OCI-LY7 (cell line): ENCODE results near the gene C1orf174. TPM values are rescaled to one million over a fixed set of nuclear protein-coding genes. Genes with fewer than 3 reads are reported as not detected.
A peak's percentile ranks its signal among the peaks of the same experiment; 100 is the strongest.

Source experiments
- BruUV-seq: library from RNA; stranded (reverse); fragments of 400-500 nt; replicated peaks from 2 replicates; lab custom pipeline; 2021; lab: Mats Ljungman, UMichigan
- CTCF ChIA-PET: fragments of 300-600 bp; sonication (Branson Sonifier 250); formaldehyde crosslinking; loops from one replicate; lab custom pipeline; 2022; ENCODE audit warnings: antibody characterized with exemption; ENCODE audit not compliant: unreplicated experiment; lab: Charles Lee
- POLR2A ChIA-PET: fragments of 300-600 bp; sonication (Branson Sonifier 250); formaldehyde crosslinking; loops from one replicate; lab custom pipeline; 2022; ENCODE audit warnings: antibody characterized with exemption; lab: Charles Lee
- DNase-seq: peaks from one replicate; pipeline ENCODE4 v3.0.0-alpha.2; 2015; ENCODE audit warnings: low spot score
- H2AFZ ChIP-seq: fragments of 200-600 bp; sonication (generic), shearing (Covaris generic); 2 replicates; pipeline ENCODE4 v1.6.1; 2014; ENCODE audit warnings: mild to moderate bottlenecking, antibody characterized with exemption, low read length, moderate library complexity
- H3K27ac ChIP-seq: fragments of 200-600 bp; sonication (generic); 2 replicates; pipeline ENCODE4 v1.5.1; 2014; ENCODE audit warnings: mixed run types, low read depth, mild to moderate bottlenecking, moderate library complexity, low read length, inconsistent platforms; ENCODE audit not compliant: poor library complexity, severe bottlenecking
- H3K36me3 ChIP-seq: fragments of 200-600 bp; sonication (generic); 2 replicates; pipeline ENCODE4 v1.6.1; 2014; ENCODE audit warnings: mild to moderate bottlenecking, antibody characterized with exemption, low read length, moderate library complexity, mixed read lengths; ENCODE audit not compliant: insufficient read depth
- H3K4me1 ChIP-seq: fragments of 200-600 bp; sonication (generic); 2 replicates; pipeline ENCODE4 v1.5.1; 2014; ENCODE audit warnings: mild to moderate bottlenecking, low read length; ENCODE audit not compliant: insufficient read depth, poor library complexity, severe bottlenecking
- H3K4me2 ChIP-seq: fragments of 200-600 bp; sonication (generic); 2 replicates; pipeline ENCODE4 v1.6.1; 2014; ENCODE audit warnings: mild to moderate bottlenecking, low read length
- H3K4me3 ChIP-seq: fragments of 200-600 bp; sonication (generic); 2 replicates; pipeline ENCODE4 v1.5.1; 2014; ENCODE audit warnings: mild to moderate bottlenecking, low read depth, low read length; ENCODE audit not compliant: poor library complexity, severe bottlenecking
- H3K79me2 ChIP-seq: fragments of 200-600 bp; sonication (generic); 2 replicates; pipeline ENCODE4 v1.6.1; 2016; ENCODE audit warnings: low read depth, mild to moderate bottlenecking, low read length, moderate library complexity, mixed read lengths; ENCODE audit not compliant: insufficient read depth
- H3K9me2 ChIP-seq: fragments of 200-600 bp; sonication (generic); 2 replicates; pipeline ENCODE4 v1.6.1; 2016; ENCODE audit warnings: mild to moderate bottlenecking, low read length, mixed read lengths; ENCODE audit not compliant: insufficient read depth
- H3K9me3 ChIP-seq: fragments of 200-600 bp; sonication (generic); 2 replicates; pipeline ENCODE4 v1.6.1; 2014; ENCODE audit warnings: mild to moderate bottlenecking, mixed run types, low read length, mixed read lengths
- H4K20me1 ChIP-seq: fragments of 200-600 bp; sonication (generic); 2 replicates; pipeline ENCODE4 v1.6.1; 2014; ENCODE audit warnings: mild to moderate bottlenecking, antibody characterized with exemption, low read length, moderate library complexity, mixed read lengths; ENCODE audit not compliant: insufficient read depth
- CTCF ChIP-seq: fragments of 200-600 bp; sonication (generic); conservative IDR thresholded peaks from 2 replicates; pipeline ENCODE4 v1.5.1; 2014; ENCODE audit warnings: mild to moderate bottlenecking, antibody characterized with exemption, low read length, moderate library complexity, mixed read lengths
- EZH2phosphoT487 ChIP-seq: fragments of 200-600 bp; sonication (generic); IDR thresholded peaks from 2 replicates; pipeline ENCODE4 v1.6.1; 2018; ENCODE audit warnings: low read depth, borderline replicate concordance, mild to moderate bottlenecking, mixed run types, antibody characterized with exemption, low read length, moderate library complexity, mixed read lengths
- intact Hi-C: fragments of 100-400 bp; cut with micrococcal nuclease; formaldehyde crosslinking; loops from one replicate; pipeline ENCODE4 v1.10.0; 2022; ENCODE audit not compliant: unreplicated experiment
- total RNA-seq, 2 experiments: library from RNA; depleted of rRNA in 1 of 2; stranded (reverse); fragments of >200 nt in 1 of 2; shearing (Covaris generic) in 1 of 2; gene quantifications; 2 replicates each; pipeline ENCODE4 v1.2.3, GENCODE V29; 2014 to 2022

C1orf174 gene
- total RNA-seq, 2 experiments from 2014 or later: 39.0 to 59.5 TPM

- no peaks in the 10 kb centered on the region for H3K9me2 ChIP-seq
- POLR2A ChIA-PET: interaction anchor here (0.6 to 1.7 kb wide), 3 partner anchors 44 to 969 kb away, joined by 3 to 6 read pairs (median 3); no protein-coding TSS in a partner anchor
- no peaks in the 10 kb centered on the region for H3K9me3 ChIP-seq
- TF ChIP-seq CTCF (peak; percentile 69), EZH2phosphoT487 (no peak)
- H2AFZ ChIP-seq: peak within 1 kb of the TSS; percentile 79
- H3K79me2 ChIP-seq: peaks cover 46% of the 10 kb centered on the region
- H3K36me3 ChIP-seq: peaks cover 7% of the 10 kb centered on the region
- H3K4me3 ChIP-seq: peak within 1 kb of the TSS; percentile 87
- peak; percentile 99 for DNase-seq
- intact Hi-C loops: loop anchor here (1.0 to 5.0 kb wide), 3 partner anchors 43 to 190 kb away; partner anchors contain the start of gene C1orf174
- peaks cover 26% of the 10 kb centered on the region for H3K4me1 ChIP-seq
- H4K20me1 ChIP-seq: peaks cover 7% of the 10 kb centered on the region; the same call in 1 of the 2 replicates
- BruUV-seq: no TSS peak
- CTCF ChIA-PET: interaction anchor here (0.6 to 2.5 kb wide), 5 partner anchors 43 to 190 kb away, joined by 3 to 7 read pairs (median 4); partner anchors contain the start of gene C1orf174
- peak within 1 kb of the TSS; percentile 36 for H3K27ac ChIP-seq
- peak within 1 kb of the TSS; percentile 89 for H3K4me2 ChIP-seq
Observed at GRCh38 chr1:3856923-3857790, 42.9 kb downstream of the C1orf174 start, which contains the start of the genes CEP104 and DFFB. CEP104 (minus strand) TSS chr1:3857211; CDS start chr1:3852407, 4,804 bp downstream. DFFB (plus strand) TSS chr1:3857476; CDS start chr1:3857604, 128 bp downstream.

GRCh38 chr1:3852711-3853485, 47.2 kb downstream of the C1orf174 start:
- intact Hi-C loops: no loop called here
- Histone ChIP-seq H4K20me1 (peaks cover 7% of the 10 kb centered on the region; the same call in 1 of the 2 replicates), H3K27ac (no peak overlapping the region), H3K9me3 (no peaks in the 10 kb centered on the region), H3K4me2 (no peak overlapping the region), H3K36me3 (peaks cover 42% of the 10 kb centered on the region), H3K4me3 (no peak overlapping the region), H3K79me2 (peaks cover 34% of the 10 kb centered on the region), H2AFZ (no peak overlapping the region), H3K9me2 (no peaks in the 10 kb centered on the region), H3K4me1 (peaks cover 11% of the 10 kb centered on the region)
- DNase-seq: no peak
- ChIA-PET CTCF (no interaction called here), POLR2A (no interaction called here)
- BruUV-seq: no TSS peak
- TF ChIP-seq EZH2phosphoT487 (no peak), CTCF (no peak)
